GM18511 (cell line): Measurements from ENCODE around the gene RBM26.

Source experiments
- ATAC-seq: cut with Tn5 transposase; IDR thresholded peaks from one replicate; pipeline ENCODE4 v1.9.1; 2021; ENCODE audit warnings: mild to moderate bottlenecking, moderate library complexity; ENCODE audit not compliant: unreplicated experiment

The RBM26 gene

DNA sequence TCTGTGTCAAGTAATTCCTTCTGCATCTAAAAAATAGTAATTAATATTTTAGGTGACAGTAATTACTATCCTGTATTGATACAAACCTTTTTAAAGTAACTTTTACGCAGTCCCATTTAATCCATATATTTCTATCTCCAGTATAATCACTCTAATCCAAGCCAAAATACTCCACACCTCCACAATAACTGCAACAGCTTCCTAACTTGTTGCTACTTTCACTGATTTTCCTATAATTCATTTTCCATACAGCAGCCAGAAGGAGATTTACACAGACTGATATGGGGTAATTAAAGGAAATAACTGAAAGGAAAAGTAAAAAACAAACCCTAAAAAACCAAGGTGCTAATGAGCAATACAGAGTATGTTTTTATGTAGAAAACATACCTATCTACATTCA lies 64.9 kb downstream of the RBM26 start:
- no peak for ATAC-seq

DNA sequence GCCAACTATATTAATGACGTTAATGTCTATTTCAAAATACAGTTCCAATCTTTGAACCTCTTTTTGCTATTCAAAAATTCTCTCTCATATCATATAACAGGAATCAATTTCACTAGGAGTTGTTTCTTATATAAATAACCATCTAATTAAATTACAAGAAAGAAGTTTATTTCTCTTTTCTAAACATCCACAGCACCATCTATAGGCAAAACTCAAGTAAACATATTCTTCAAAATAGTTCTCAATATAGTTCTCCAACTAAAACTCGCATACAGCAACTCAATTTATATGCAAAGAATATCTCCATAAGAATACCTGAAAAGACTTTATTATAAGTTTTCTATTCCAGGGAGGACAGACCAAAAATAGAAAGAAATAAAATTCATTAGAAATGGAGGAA lies 65.6 kb downstream of the RBM26 start:
- no peak for ATAC-seq

DNA sequence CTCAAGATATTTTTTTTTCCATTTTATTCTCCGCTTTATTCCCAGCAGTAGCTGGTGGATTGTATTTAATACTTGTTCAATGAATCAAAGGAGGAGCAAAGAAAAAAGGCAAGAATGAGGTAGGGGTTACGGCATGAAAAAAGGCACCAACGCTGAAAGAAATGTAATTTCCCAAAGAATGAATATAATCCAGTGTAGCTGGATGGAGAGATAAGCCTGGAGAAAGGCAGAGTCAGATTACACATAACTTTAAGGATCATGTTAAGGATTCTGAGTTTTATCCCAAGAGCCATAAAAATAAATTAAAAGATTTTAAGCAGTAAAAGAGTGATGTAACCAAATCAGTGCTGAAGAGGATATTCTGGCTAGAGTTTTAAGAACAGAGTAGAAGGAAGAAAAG lies 67.7 kb downstream of the RBM26 start:
- no peak for ATAC-seq

DNA sequence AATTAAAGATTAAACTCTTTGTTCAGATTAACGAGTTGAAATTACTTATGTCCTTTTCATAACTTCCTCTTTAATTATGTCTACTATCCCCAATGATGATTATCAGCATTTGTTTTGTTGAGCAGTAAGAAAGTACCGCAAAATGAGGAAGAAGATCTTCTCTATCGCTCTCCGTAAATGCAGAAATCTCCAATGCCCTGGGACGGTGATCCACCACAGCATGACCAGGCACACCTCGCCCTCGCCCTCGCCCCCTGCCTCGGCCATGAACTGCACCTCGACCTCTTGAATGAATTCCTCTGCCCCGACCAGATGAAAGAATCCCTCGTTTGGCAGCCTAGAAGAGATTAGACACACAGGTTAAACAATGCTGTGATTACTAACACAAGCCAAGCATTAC lies 69.1 kb downstream of the RBM26 start:
- ATAC-seq, result peak; percentile 55

DNA sequence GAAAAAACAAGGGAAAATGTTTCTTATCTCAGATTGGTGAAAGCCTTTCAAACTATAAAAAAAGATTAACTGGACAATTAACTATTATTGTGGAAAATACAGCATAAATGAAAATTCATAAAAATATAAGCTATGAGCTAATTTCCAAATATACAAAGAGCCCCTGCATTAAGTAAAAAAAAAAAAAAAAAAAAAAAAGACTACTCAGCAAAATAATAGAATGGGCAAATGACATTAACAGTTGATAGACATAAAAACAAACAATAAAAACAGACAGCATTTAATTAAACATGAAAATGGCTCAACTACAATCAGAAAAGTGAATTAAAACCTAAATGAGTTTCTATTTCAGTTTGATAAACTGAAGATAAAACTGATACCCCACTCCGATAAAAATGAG lies 77.5 kb downstream of the RBM26 start:
- no peak for ATAC-seq

DNA sequence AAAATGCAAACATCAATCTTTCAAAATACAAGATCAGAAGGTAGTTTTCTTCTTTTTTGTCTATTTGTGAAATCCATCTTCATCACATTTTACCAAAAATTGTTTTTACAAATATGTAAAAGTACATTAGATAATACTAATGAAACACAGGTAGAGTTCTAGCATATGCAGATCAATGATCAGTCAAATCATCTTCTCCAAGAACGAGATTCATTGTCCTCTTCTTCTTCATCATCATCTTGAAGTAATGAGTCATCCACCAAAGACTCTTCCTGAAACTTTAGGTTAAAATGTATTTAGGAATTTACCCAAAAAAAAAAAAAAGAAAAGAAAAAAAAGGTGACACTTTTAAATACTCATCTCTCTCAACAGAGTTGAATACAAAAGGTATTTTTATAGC lies 85.6 kb downstream of the RBM26 start:
- ATAC-seq, result no peak

DNA sequence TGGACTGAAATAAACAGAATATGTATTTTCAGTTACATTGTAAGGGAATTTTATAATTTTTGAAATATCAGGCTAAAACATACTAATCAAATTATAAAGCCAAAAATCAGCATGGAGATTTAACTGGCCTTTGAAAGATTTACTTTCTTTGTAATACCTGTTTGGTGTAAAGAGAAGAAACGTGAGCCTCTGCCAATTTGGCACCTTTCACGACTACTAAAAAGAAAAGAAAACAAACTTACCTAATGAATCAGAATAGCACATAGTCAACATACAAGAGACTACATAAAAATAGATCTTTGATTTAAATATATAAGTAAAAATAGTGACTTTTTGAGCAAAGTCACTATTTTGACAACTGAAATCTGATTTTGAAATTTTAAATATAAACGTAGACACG lies 87.4 kb downstream of the RBM26 start:
- ATAC-seq, result no peak

DNA sequence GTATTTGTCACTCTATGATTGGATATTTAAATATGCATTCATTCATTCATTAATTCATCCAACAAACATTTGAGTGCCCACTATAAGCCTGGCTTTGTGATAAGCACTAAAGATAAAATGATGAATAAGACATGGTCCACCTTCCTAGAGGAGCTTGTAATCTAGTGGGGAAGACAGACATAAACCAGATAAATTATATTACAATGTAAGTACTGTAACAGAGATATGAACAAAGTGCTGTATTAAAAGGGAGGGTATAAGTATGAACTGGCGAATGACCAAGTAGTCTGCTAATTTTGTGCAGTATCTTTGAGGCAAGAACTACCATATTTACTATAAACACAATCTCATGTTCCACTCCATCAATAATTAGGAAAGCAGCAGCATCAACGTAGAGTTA lies 88.2 kb downstream of the RBM26 start:
- ATAC-seq, result no peak

DNA sequence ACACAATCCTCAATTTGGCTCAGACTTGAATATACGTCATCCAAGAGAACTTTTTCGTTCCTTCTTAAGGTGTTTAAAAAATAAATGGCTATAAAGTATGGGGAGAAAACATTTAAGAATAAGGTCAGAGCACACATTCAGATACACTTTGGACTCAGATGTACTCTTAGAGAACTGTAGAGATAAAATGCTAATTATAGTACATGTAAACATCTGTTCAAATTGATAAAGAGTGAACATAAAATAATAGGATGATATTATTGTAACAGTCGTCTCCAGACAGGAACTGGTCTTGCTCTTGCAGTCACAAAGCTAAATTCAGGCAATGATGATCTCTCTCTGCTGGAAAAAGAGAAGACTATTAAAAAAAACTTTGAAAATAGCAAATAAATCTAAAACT lies 91.4 kb downstream of the RBM26 start:
- ATAC-seq, result no peak

DNA sequence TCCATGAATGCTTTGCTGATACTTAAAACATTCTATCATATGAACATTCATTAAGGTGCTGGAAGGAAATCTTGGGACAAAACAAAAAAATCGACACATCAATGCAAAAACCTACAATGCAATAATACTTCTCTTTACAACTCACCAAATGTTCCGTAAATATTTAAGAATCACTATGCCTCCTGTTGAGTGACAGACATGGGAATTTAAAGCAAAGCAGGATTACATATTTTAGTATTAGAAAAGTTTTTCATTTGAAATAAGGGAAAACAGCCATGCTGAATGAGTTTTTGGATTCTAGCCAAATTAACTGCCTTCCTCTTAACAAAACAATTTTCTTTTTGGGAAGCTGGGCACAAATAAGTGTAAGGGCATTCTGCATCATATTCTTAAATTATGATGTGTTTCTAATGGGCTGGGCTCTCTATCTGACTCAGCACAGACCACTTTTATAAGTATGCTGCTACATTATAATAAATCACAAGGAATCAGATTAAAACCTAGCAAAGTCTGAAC lies 93.7 kb downstream of the RBM26 start:
- no peak for ATAC-seq

DNA sequence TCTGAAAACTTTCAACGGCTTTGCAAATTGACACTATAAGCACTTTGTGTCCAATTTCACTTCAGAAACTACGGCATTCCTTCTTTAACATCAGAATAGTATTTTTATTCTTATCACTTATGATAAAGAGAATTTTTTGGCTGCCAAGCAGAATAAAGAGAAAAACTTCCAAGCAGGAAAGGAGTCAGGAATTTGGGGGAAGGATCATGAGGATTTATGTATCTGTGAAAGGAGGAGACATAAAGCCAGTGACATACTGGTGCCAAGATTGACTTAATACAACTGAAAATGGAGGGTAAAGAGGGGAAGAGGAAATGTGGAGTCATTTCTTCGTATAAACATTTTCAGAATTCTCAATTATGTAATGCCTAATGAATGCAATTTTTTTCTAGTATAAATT lies 94.7 kb downstream of the RBM26 start:
- no peak for ATAC-seq

DNA sequence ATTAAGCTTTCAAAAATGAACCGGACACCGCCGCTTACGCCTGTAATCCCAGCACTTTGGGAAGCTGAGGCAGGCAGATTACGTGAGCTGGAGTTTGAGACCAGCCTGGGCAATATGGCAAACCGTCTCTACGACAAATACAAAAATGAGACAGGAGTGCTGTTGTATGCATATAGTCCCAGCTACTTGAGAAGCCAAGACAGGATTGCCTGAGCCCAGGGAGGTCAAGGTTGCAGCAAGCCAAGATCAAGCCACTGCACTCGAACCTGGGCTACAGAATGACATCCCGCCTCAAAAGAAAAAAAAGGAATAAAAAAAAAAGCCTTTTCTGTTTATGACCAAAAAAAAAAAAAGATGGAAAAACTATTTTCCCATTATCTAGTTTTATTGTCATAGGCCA lies 96.4 kb downstream of the RBM26 start:
- no peak for ATAC-seq

DNA sequence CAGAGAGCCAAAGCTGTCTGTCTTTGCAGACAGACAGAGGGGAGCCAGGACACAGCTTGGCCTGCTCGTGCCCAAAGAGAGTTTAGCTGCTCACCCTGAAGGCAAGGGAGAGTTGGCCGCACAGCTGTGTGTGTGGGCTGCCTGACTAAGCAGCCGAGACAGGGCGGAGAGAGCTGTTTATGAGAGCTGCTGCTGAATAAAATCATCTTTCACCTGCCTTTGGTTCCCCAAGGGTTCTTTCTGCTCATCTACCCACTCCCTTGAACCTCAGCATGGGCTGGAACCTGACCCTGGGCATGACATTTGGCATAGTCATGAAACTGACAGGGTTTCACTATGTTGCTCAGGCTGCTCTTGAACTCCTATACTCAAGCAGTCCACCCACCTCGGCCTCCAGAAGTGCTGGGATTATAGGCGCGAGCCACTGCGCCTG lies 98.2 kb downstream of the RBM26 start:
- peak; percentile 86 for ATAC-seq

DNA sequence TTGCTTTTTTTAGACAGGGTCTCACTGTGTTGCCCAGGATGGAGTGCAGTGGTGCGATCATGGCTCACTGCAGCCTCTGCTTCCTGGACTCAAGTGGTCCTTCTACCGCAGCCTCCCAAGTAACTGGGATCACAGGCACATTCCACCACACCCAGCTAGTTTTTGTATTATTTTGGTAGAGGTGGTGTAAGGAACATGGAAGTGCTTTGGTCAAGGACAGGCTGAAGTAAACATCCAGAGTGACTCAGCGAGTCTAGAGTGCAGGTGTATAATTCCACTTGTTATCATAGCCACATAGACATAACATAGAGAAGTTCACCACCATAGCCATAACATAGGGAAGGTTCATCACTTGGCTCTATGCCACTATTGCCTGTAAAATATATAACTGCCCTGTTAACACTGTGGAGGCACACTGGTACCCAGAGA lies 98.6 kb downstream of the RBM26 start:
- peak; percentile 39 for ATAC-seq

DNA sequence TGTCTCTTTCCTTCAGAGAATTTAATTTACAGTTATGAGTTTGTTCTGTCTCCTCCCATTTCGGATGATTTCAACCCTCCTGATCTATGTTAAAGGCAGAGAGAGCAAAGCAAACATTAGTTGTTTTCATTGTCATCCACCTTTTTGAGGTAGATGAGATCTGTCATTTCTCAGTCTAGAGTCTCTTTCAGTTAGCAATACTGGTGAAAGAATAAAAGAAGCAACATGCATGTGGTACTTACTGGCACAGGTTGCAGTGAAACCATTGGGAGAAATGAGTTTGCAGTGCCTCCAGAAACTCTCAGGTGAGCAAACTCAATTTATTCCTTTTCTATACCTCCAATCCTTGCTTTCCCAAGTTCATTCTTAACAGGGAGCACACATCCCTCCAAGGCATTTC lies 99.4 kb downstream of the RBM26 start:
- no peak for ATAC-seq

DNA sequence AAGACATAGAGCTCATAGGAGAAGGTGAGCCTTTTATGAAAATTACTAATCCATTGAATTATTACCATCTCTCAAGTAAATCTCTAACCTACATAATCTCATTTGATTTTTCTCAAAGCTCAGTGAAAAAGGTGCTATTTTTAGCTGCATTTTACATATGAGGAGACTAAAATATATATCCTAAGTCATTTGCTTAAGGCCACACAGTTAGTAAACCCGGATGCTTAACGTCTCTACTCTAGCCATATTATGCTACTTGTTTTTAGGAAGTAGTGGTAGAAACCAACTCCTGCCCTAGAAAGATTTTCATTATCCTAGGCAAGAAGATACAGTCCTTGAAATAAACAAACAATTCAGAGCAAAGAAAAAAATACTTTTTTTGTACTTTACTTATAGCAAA lies 108.9 kb downstream of the RBM26 start:
- ATAC-seq, result peak; percentile 76

DNA sequence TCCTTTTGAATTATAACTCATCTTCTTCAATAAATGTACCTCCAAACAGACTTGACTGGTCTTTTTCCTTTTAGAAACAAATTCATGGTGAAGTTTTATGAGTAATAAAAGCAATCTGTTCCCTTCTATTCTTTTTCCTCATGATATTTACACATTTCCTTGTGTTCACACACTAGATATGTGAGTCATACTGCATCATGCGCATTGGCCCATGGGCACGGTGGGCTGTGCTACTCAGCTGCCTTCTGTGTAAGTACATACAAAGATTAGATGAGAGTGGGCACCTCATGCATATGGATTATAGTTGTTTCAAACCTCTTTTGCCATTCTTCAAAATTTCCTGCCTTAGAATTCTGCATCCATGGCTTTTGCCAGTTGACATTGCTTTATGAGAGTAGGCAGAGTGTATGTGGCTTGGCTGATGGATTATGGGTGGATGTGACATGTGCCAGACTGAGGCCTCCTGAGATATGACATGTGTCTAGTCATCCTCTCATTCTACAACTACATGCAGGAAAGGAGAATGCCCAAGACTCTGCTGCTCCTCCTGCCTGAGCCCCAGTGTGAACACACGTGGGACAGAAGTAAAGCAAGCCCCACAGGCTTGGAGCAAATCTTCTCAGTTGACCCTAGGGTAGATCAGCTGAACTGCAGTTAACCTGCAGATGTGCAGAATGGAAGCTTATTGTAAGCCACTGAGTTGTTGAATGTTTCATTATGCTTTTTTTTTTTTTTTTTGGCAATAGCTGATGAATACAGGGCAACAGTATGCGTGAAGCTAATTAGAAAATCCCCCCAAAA lies 109.9 kb downstream of the RBM26 start:
- ATAC-seq, result no peak

DNA sequence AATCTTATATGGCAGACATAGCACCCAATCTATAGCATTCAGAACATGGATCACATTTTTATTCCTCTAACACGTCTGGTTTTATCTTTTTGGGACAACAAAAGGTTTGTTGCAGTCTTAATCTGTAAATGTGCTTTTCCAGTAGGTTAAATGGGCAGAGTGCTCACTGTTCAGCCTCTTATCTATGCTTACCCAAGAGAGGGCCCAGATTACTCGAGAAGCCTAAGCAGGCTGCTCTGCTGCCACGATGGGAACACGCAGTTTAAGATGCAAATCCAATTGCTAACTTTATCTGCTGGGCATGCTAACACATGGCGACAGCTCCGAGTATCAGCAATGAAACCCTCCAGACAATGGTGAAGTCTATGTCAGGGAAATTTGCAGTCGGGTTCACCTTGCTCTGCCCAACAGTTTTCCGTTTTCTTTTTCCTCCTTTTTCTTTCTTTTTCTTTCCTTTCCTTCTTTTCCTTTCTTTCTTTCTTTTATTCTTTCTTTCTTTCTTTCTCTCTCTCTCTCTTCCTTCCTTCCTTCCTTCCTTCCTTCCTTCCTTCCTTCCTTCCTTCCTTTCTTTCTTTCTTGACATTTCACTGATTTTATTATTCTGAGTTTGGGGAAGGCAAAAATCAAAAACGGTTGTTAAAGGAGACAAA lies 115.3 kb downstream of the RBM26 start:
- no peak for ATAC-seq

DNA sequence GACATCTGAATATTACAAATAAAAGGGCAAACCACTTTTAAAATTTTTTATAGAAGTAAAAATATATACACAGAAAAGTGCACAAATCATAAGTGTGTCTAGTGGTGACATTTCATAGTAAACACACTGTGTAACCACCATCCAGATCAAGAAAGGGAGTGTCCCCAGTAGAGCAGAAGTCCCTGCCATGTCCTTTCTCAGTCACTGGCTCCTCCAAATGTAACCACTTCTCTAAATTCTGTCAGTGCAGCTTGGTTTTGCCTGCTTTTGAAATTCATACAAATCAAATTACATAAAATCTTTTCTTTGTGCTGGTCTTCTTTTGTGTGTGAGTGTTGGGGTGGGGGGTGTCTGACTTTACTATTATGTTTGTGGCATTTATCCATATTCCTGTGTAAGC lies 116.5 kb downstream of the RBM26 start:
- ATAC-seq, result no peak

DNA sequence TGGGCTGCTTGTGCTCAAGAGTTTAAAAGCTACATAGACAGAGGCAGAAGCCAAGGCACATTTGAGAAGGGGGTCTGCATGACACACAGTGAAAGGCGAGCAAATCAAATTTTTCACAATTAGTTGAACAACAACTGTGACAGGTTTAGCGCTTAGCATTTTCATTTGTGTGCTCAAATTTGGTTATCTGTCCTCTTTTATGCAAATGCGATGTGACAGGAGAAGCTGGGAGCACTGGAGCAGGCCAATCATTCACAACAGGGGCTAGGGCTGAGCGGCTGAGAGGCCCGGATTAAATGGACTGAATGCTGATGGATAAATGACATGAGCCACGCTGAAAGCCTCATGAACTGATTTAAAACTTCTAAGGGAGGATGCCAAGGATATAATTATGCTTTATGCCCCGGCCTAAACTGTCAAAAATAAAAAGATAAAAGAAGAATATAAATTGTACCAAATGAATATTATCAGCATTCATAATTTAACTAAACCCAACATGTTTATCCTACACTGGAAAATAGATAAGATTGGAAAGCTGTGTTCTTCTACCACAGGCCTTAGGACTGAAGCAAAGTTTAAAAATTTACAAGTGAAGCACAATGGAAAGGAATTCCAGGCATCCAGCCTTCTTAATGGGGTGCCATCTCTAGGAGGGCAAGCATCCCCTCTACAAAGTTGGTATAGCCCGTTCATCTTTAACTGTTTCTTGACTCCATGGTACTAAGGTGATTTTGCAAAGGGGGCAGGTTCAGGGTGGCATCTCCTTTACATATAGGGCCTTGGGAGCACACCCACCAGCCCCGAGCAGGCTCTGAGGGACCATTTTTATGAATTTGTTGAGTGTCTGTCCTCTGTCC lies 117.9 kb downstream of the RBM26 start:
- ATAC-seq, result no peak

DNA sequence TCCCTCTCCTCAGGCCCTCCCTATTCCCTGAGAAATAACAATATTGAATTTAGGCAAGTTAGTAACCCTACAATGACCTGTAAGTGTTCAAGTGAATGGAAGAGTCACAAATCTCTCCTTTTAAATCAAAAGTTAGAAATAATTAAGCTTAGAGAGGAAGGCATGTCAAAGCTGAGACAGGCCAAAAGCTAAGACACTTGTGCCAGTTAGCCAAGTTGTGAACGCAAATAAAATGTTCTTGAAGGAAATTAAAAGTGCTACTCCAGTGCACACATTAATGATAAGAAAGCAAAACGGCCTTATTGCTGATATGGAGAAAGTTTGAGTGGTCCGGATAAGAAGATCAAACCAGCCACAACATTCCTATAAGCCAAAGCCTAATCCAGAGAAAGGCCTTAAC lies 120.9 kb downstream of the RBM26 start:
- no peak for ATAC-seq
